ENCODE measurements around the gene MCF2L2. TPM values are rescaled to one million over a fixed set of nuclear protein-coding genes. Genes with fewer than 3 reads are reported as not detected.

Gene MCF2L2
- total and polyA plus RNA-seq, 9 of the 15 experiments (the other 6 are each of a cell fraction or from before 2014, with no cell fraction given), result 0.56 to 4.2 (median 3.0) TPM

GRCh38 chr3:183306798-183307671, 121.4 kb downstream of the MCF2L2 start (continued):
- TF ChIP-seq ZNF655 (CRISPR knock-in tag; IDR thresholded peaks at IDR 0.05), result no peak
- no peak for TF ChIP-seq ZNF140 (CRISPR knock-in tag; IDR thresholded peaks at IDR 0.05)
- 0 out of 2 replicates have a peak, but pooled peaks have one; percentile 33 for TF ChIP-seq GABPA (tag; conservative IDR thresholded peaks at IDR 0.05; ENCODE audit: low read depth)
- TF ChIP-seq SMARCB1 (IDR thresholded peaks at IDR 0.05; ENCODE audit: insufficient read length, low read depth), result no peak
- peak; percentile 47; the same call in 1 of the 2 replicates for TF ChIP-seq NBN (IDR thresholded peaks at IDR 0.05; ENCODE audit: low read depth)
- TF ChIP-seq MYC (IDR thresholded peaks at IDR 0.05; ENCODE audit: low read depth, low read length), result peak; percentile 45; the same call in 1 of the 2 replicates
- no peak for TF ChIP-seq MYC (CRISPR knock-in tag; IDR thresholded peaks at IDR 0.05; ENCODE audit: borderline replicate concordance, low read depth)
- peak; percentile 80 for TF ChIP-seq MEIS2 (IDR thresholded peaks at IDR 0.05; ENCODE audit: partially characterized antibody)
- peak; percentile 47; the same call in 1 of the 2 replicates for TF ChIP-seq ZNF766 (CRISPR knock-in tag; conservative IDR thresholded peaks at IDR 0.05)
- peak; percentile 59 for TF ChIP-seq RBBP5 (IDR thresholded peaks at IDR 0.05; ENCODE audit: borderline replicate concordance, insufficient read depth, low read length, poor library complexity, severe bottlenecking)
- TF ChIP-seq ZNF398 (CRISPR knock-in tag; IDR thresholded peaks at IDR 0.05), result no peak
- TF ChIP-seq ZEB2 (IDR thresholded peaks at IDR 0.05), result peak; percentile 70
- TF ChIP-seq TEAD1 (CRISPR knock-in tag; IDR thresholded peaks at IDR 0.05), result 0 out of 4 replicates have a peak, but pooled peaks of 1 of the 2 experiments have one; percentile 6
- peak; percentile 64; the same call in 1 of the 2 replicates for TF ChIP-seq CEBPG (CRISPR knock-in tag; IDR thresholded peaks at IDR 0.05)
- TF ChIP-seq CEBPG (tag; conservative IDR thresholded peaks at IDR 0.05 in 1 of 2, IDR thresholded peaks at IDR 0.05 in 1 of 2), result peak in 1 of 2 experiments; percentile 29; a peak in 1 of 4 replicates
- peak; percentile 91 for TF ChIP-seq L3MBTL2 (IDR thresholded peaks at IDR 0.05)
- TF ChIP-seq CTCF (IDR thresholded peaks at IDR 0.05 in 2 of 3, conservative IDR thresholded peaks at IDR 0.05 in 1 of 3; ENCODE audit: insufficient read depth in 2 of 3, low read depth in 1 of 3, low read length in 3 of 3), result no peak
- no peak for TF ChIP-seq TEAD2 (tag; IDR thresholded peaks at IDR 0.05)
- peak; percentile 69 for TF ChIP-seq EP400 (IDR thresholded peaks at IDR 0.05)
